HepG2 (cell line): ENCODE measurements around the gene FSCN2. TPM values are rescaled to one million over a fixed set of nuclear protein-coding genes. Genes with fewer than 3 reads are reported as not detected.

Experiments used
- ATAC-seq: fragments of 200-7000 bp; cut with Tn5 transposase; 3 replicates; pipeline ENCODE4 v1.9.1; 2020; ENCODE audit warnings: mild to moderate bottlenecking, moderate library complexity
- BruUV-seq: library from RNA; stranded (reverse); fragments of 400-500 nt; replicated peaks from 2 replicates; lab custom pipeline; 2021; lab: Mats Ljungman, UMichigan
- CTCF ChIA-PET: fragments of 300-600 bp; formaldehyde crosslinking; extraction: SDS; loops from one replicate; lab custom pipeline; 2021; ENCODE audit warnings: low total read pairs, inconsistent platforms, low intra/inter-chr PET ratio; lab: Yijun Ruan, JAX
- POLR2A ChIA-PET: fragments of 350-600 bp; sonication (Branson Sonifier 250); formaldehyde crosslinking; loops from one replicate; lab custom pipeline; 2020; ENCODE audit warnings: antibody characterized with exemption, inconsistent platforms; lab: Yijun Ruan, JAX
- DNase-seq: peaks from one replicate; pipeline ENCODE4 v3.0.0-alpha.2; 2015; ENCODE audit warnings: low spot score
- FAIRE-seq: peaks from 3 replicates; lab custom pipeline; 2011; peaks lifted over from hg19 to GRCh38; lab: Jason Lieb, UNC
- H2AFZ ChIP-seq: one replicate; pipeline ENCODE4 v1.6.1; 2011; ENCODE audit warnings: low read length, inconsistent platforms
- H3K27ac ChIP-seq: fragments of 300-600 bp; 3 replicates; pipeline ENCODE4 v1.8.0; 2011; ENCODE audit warnings: mixed run types, mild to moderate bottlenecking, mixed read lengths, low read length, inconsistent platforms; ENCODE audit not compliant: insufficient read depth; ENCODE audit errors: extremely low read length
- H3K27me3 ChIP-seq, 2 experiments: fragments of 200-600 bp in 1 of 2; 2 replicates in 1 of 2; 3 replicates in 1 of 2; pipeline versions ENCODE4 v1.6.0 to v1.8.0; 2011; ENCODE audit warnings: low read length in 2 of 2, mild to moderate bottlenecking in 2 of 2, moderate library complexity in 2 of 2, inconsistent platforms in 1 of 2; ENCODE audit not compliant: insufficient read depth in 2 of 2, control insufficient read depth in 1 of 2
- H3K36me3 ChIP-seq, 2 experiments: fragments of 200-600 bp in 1 of 2; replicated peaks in 1 of 2; 2 replicates in 1 of 2; 3 replicates in 1 of 2; pipeline versions ENCODE4 v1.5.1 to v1.8.0; 2011; ENCODE audit warnings: low read length in 2 of 2, inconsistent platforms in 1 of 2; ENCODE audit not compliant: insufficient read depth in 2 of 2, control insufficient read depth in 1 of 2
- H3K4me1 ChIP-seq: 2 replicates; pipeline ENCODE4 v1.5.1; 2012; ENCODE audit warnings: low read length, inconsistent platforms; ENCODE audit not compliant: insufficient read depth
- H3K4me2 ChIP-seq: 2 replicates; pipeline ENCODE4 v1.6.0; 2011; ENCODE audit warnings: low read depth, low read length, inconsistent platforms
- H3K4me3 ChIP-seq, 3 experiments: fragments of 200-600 bp in 1 of 3; sonication (generic), shearing (Covaris generic) in 1 of 3; replicated peaks in 1 of 3; 2 replicates each; pipeline ENCODE4 v1.5.1; 2011 to 2016; ENCODE audit warnings: low read length in 3 of 3, inconsistent platforms in 2 of 3, low read depth in 2 of 3, mild to moderate bottlenecking in 2 of 3, control low read depth in 1 of 3, mixed read lengths in 1 of 3; ENCODE audit not compliant: insufficient read depth in 1 of 3
- H3K79me2 ChIP-seq: one replicate; pipeline ENCODE4 v1.6.1; 2011; ENCODE audit warnings: low read length, inconsistent platforms; ENCODE audit not compliant: insufficient read depth
- H3K9ac ChIP-seq: 2 replicates; pipeline ENCODE4 v1.6.0; 2011; ENCODE audit warnings: mild to moderate bottlenecking, low read depth, low read length, inconsistent platforms; ENCODE audit not compliant: insufficient read depth
- H3K9me3 ChIP-seq: 2 replicates; pipeline ENCODE4 v1.5.1; 2012; ENCODE audit warnings: mild to moderate bottlenecking, low read length
- H4K20me1 ChIP-seq: 2 replicates; pipeline ENCODE4 v1.6.0; 2011; ENCODE audit warnings: inconsistent platforms, mild to moderate bottlenecking, low read length, moderate library complexity; ENCODE audit not compliant: insufficient read depth
- AGO2 ChIP-seq: fragments of 200-400 bp; formaldehyde crosslinking; optimal IDR thresholded peaks from 2 replicates; pipeline ENCODE3; 2017; ENCODE audit warnings: mild to moderate bottlenecking, low read depth, low read length, moderate library complexity
- FOSL2 ChIP-seq: sonication (generic); formaldehyde crosslinking; IDR thresholded peaks from 2 replicates; pipeline ENCODE4 v1.4.0; 2020; ENCODE audit warnings: missing genetic modification reagents
- ZEB1 ChIP-seq: IDR thresholded peaks from 2 replicates; pipeline ENCODE4 v1.6.1; 2012; ENCODE audit warnings: mild to moderate bottlenecking, low read depth, inconsistent platforms; ENCODE audit not compliant: insufficient replicate concordance
- ZNF136 ChIP-seq: sonication (generic); formaldehyde crosslinking; IDR thresholded peaks from 2 replicates; pipeline ENCODE4 v1.8.1; 2022; ENCODE audit warnings: low read depth, mild to moderate bottlenecking, moderate library complexity, missing genetic modification reagents
- WGBS: methylation state at CpG from one replicate; pipeline ENCODE4 v1.1.6; 2017; ENCODE audit warnings: low lambda C conversion rate; 5-methylcytosine and 5-hydroxymethylcytosine counted together
- in situ Hi-C: cut with HindIII; loops from 2 replicates; pipeline ENCODE4 v1.10.0; 2017; ENCODE audit warnings: low pct_unique_long_range_greater_than_20kb; ENCODE audit not compliant: extremely low pct_ligation_motif_present
- intact Hi-C: fragments of 100-400 bp; cut with micrococcal nuclease; formaldehyde crosslinking; loops from one replicate; pipeline ENCODE4 v1.10.0; 2022; ENCODE audit not compliant: unreplicated experiment
- polyA plus RNA-seq, 8 experiments: library from polyadenylated mRNA; depleted of rRNA in 3 of 8; stranded (reverse) in 7 of 8; unstranded in 1 of 8; fragments of >200 nt; fragmentation: Illumina TruSeq in 4 of 8; extraction: Trizol in 4 of 8; gene quantifications; 2 replicates each; pipeline versions ENCODE4 v1.2.1 to v1.2.3, GENCODE V29; 2011 to 2016; ENCODE audit warnings: low read depth in 4 of 8, missing spikeins in 1 of 8, mixed read lengths in 1 of 8; ENCODE audit not compliant: insufficient read depth in 1 of 8
- total RNA-seq, 5 experiments: library from RNA; depleted of rRNA; stranded (reverse); fragments of >200 nt; fragmentation: Illumina TruSeq; extraction: Trizol; gene quantifications; 2 replicates each; pipeline ENCODE4 v1.2.3, GENCODE V29; 2016; ENCODE audit warnings: low read depth in 1 of 5
- TF ChIP-seq, protein P1 (sequence below): sonication (generic); formaldehyde crosslinking; IDR thresholded peaks from 2 replicates; pipeline ENCODE4 v1.4.0; 2020; ENCODE audit warnings: missing genetic modification reagents, borderline replicate concordance
- TF ChIP-seq, protein P2 (sequence below): sonication (generic); formaldehyde crosslinking; IDR thresholded peaks from 2 replicates; pipeline ENCODE4 v1.5.1; 2020; ENCODE audit warnings: mild to moderate bottlenecking, missing genetic modification reagents, moderate library complexity
- TF ChIP-seq, protein P3 (sequence below): sonication (generic); formaldehyde crosslinking; IDR thresholded peaks from 2 replicates; pipeline ENCODE4 v1.4.0; 2020; ENCODE audit warnings: missing genetic modification reagents
- TF ChIP-seq, protein P4 (sequence below): IDR thresholded peaks from 2 replicates; pipeline ENCODE4 v1.6.1; 2016; ENCODE audit warnings: mild to moderate bottlenecking
- TF ChIP-seq, protein P5 (sequence below): sonication (generic); formaldehyde crosslinking; IDR thresholded peaks from 2 replicates; pipeline ENCODE4 v1.4.0; 2020; ENCODE audit warnings: missing genetic modification reagents

Gene FSCN2
- total and polyA plus RNA-seq, 2 of the 13 experiments (the other 11 are each of a cell fraction or from before 2014, with no cell fraction given), result 0.09 TPM; not detected in 1

DNA sequence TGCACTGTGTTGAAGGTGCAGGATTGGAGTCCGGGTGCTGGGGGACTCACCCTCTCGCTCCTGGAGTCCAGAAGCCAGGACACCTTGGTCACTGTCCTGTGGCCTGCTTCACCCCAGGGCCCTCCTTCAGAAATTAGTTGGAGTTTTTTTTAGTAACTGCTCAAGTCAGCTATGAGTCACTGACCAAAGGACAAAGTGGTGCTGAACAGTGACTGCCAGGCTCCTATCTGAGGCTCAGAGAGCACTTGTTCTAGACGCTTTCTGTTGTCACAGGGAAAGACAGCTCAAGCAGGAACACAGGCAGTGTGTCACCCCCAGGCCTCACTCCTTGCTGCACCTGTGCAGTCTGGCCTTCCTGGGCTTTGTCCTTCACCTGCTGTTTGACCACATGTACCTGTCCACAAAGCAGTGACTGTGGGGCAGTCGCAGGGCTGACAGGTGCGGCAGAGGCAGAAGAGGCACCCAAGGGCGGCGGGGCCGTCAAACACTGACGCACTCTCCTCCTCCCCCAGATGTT, 28.1 kb downstream of the FSCN2 start:
- Histone ChIP-seq H3K4me3 (no peak overlapping the region), H3K27me3 (no peaks in the 10 kb centered on the region; a peak in 1 of 5 replicates), H4K20me1 (peaks cover 1% of the 10 kb centered on the region; the same call in 1 of the 2 replicates), H3K27ac (no peak overlapping the region), H3K4me1 (peaks cover 34% of the 10 kb centered on the region), H3K9ac (no peak overlapping the region), H3K36me3 (peaks cover 19 to 35% of the 10 kb centered on the region in 2 experiments), H3K4me2 (no peak overlapping the region), H3K9me3 (no peaks in the 10 kb centered on the region), H2AFZ (no peak overlapping the region), H3K79me2 (peaks cover 7% of the 10 kb centered on the region)
- in situ Hi-C loops, result no loop called here
- ChIA-PET CTCF (no interaction called here), POLR2A (interaction anchor here (0.6 to 1.3 kb wide), 2 partner anchors 17 to 109 kb away, joined by 3 read pairs; no protein-coding TSS in a partner anchor)
- 86% methylated on average over 9 of the region's 9 CpGs for WGBS
- no TSS peak for BruUV-seq
- ATAC-seq (no peak), FAIRE-seq (no peak), DNase-seq (peak; percentile 45)
- intact Hi-C loops, result no loop called here
- TF ChIP-seq, protein P1, sequence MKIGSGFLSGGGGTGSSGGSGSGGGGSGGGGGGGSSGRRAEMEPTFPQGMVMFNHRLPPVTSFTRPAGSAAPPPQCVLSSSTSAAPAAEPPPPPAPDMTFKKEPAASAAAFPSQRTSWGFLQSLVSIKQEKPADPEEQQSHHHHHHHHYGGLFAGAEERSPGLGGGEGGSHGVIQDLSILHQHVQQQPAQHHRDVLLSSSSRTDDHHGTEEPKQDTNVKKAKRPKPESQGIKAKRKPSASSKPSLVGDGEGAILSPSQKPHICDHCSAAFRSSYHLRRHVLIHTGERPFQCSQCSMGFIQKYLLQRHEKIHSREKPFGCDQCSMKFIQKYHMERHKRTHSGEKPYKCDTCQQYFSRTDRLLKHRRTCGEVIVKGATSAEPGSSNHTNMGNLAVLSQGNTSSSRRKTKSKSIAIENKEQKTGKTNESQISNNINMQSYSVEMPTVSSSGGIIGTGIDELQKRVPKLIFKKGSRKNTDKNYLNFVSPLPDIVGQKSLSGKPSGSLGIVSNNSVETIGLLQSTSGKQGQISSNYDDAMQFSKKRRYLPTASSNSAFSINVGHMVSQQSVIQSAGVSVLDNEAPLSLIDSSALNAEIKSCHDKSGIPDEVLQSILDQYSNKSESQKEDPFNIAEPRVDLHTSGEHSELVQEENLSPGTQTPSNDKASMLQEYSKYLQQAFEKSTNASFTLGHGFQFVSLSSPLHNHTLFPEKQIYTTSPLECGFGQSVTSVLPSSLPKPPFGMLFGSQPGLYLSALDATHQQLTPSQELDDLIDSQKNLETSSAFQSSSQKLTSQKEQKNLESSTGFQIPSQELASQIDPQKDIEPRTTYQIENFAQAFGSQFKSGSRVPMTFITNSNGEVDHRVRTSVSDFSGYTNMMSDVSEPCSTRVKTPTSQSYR (CRISPR knock-in tag), result no peak
- TF ChIP-seq ZNF136 (no peak), AGO2 (peak; percentile 81), ZEB1 (peak; percentile 28), FOSL2 (CRISPR knock-in tag) (peak; percentile 82)
- TF ChIP-seq, protein P2, sequence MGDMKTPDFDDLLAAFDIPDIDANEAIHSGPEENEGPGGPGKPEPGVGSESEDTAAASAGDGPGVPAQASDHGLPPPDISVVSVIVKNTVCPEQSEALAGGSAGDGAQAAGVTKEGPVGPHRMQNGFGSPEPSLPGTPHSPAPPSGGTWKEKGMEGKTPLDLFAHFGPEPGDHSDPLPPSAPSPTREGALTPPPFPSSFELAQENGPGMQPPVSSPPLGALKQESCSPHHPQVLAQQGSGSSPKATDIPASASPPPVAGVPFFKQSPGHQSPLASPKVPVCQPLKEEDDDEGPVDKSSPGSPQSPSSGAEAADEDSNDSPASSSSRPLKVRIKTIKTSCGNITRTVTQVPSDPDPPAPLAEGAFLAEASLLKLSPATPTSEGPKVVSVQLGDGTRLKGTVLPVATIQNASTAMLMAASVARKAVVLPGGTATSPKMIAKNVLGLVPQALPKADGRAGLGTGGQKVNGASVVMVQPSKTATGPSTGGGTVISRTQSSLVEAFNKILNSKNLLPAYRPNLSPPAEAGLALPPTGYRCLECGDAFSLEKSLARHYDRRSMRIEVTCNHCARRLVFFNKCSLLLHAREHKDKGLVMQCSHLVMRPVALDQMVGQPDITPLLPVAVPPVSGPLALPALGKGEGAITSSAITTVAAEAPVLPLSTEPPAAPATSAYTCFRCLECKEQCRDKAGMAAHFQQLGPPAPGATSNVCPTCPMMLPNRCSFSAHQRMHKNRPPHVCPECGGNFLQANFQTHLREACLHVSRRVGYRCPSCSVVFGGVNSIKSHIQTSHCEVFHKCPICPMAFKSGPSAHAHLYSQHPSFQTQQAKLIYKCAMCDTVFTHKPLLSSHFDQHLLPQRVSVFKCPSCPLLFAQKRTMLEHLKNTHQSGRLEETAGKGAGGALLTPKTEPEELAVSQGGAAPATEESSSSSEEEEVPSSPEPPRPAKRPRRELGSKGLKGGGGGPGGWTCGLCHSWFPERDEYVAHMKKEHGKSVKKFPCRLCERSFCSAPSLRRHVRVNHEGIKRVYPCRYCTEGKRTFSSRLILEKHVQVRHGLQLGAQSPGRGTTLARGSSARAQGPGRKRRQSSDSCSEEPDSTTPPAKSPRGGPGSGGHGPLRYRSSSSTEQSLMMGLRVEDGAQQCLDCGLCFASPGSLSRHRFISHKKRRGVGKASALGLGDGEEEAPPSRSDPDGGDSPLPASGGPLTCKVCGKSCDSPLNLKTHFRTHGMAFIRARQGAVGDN (CRISPR knock-in tag), result peak; percentile 37; the same call in 1 of the 2 replicates
- TF ChIP-seq, protein P3, sequence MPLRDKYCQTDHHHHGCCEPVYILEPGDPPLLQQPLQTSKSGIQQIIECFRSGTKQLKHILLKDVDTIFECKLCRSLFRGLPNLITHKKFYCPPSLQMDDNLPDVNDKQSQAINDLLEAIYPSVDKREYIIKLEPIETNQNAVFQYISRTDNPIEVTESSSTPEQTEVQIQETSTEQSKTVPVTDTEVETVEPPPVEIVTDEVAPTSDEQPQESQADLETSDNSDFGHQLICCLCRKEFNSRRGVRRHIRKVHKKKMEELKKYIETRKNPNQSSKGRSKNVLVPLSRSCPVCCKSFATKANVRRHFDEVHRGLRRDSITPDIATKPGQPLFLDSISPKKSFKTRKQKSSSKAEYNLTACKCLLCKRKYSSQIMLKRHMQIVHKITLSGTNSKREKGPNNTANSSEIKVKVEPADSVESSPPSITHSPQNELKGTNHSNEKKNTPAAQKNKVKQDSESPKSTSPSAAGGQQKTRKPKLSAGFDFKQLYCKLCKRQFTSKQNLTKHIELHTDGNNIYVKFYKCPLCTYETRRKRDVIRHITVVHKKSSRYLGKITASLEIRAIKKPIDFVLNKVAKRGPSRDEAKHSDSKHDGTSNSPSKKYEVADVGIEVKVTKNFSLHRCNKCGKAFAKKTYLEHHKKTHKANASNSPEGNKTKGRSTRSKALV (CRISPR knock-in tag), result no peak
- TF ChIP-seq, protein P4, sequence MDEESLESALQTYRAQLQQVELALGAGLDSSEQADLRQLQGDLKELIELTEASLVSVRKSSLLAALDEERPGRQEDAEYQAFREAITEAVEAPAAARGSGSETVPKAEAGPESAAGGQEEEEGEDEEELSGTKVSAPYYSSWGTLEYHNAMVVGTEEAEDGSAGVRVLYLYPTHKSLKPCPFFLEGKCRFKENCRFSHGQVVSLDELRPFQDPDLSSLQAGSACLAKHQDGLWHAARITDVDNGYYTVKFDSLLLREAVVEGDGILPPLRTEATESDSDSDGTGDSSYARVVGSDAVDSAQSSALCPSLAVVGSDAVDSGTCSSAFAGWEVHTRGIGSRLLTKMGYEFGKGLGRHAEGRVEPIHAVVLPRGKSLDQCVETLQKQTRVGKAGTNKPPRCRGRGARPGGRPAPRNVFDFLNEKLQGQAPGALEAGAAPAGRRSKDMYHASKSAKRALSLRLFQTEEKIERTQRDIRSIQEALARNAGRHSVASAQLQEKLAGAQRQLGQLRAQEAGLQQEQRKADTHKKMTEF, result 0 out of 2 replicates have a peak, but pooled peaks have one; percentile 21
- TF ChIP-seq, protein P5, sequence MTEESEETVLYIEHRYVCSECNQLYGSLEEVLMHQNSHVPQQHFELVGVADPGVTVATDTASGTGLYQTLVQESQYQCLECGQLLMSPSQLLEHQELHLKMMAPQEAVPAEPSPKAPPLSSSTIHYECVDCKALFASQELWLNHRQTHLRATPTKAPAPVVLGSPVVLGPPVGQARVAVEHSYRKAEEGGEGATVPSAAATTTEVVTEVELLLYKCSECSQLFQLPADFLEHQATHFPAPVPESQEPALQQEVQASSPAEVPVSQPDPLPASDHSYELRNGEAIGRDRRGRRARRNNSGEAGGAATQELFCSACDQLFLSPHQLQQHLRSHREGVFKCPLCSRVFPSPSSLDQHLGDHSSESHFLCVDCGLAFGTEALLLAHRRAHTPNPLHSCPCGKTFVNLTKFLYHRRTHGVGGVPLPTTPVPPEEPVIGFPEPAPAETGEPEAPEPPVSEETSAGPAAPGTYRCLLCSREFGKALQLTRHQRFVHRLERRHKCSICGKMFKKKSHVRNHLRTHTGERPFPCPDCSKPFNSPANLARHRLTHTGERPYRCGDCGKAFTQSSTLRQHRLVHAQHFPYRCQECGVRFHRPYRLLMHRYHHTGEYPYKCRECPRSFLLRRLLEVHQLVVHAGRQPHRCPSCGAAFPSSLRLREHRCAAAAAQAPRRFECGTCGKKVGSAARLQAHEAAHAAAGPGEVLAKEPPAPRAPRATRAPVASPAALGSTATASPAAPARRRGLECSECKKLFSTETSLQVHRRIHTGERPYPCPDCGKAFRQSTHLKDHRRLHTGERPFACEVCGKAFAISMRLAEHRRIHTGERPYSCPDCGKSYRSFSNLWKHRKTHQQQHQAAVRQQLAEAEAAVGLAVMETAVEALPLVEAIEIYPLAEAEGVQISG (CRISPR knock-in tag), result no peak
